Esophagus muscularis mucosa (tissue), 3 donors: ENCODE results near the gene FBXW8.

ENCODE experiments used
- POLR2AphosphoS5 ChIP-seq, 2 donors: sonication (generic); formaldehyde crosslinking; IDR thresholded peaks; one replicate each; pipeline ENCODE4 v1.6.1; 2017; ENCODE audit warnings: antibody characterized with exemption in 2 of 2
- TF ChIP-seq, protein P1 (sequence below), 3 experiments: fragments of 200-600 bp in 2 of 3; fragments of 450-650 bp in 1 of 3; sonication (generic) in 2 of 3; IDR thresholded peaks; one replicate each; pipeline ENCODE4 v1.5.1; 2017 to 2019; ENCODE audit warnings: antibody characterized with exemption in 3 of 3, mild to moderate bottlenecking in 2 of 3, moderate library complexity in 1 of 3

DNA sequence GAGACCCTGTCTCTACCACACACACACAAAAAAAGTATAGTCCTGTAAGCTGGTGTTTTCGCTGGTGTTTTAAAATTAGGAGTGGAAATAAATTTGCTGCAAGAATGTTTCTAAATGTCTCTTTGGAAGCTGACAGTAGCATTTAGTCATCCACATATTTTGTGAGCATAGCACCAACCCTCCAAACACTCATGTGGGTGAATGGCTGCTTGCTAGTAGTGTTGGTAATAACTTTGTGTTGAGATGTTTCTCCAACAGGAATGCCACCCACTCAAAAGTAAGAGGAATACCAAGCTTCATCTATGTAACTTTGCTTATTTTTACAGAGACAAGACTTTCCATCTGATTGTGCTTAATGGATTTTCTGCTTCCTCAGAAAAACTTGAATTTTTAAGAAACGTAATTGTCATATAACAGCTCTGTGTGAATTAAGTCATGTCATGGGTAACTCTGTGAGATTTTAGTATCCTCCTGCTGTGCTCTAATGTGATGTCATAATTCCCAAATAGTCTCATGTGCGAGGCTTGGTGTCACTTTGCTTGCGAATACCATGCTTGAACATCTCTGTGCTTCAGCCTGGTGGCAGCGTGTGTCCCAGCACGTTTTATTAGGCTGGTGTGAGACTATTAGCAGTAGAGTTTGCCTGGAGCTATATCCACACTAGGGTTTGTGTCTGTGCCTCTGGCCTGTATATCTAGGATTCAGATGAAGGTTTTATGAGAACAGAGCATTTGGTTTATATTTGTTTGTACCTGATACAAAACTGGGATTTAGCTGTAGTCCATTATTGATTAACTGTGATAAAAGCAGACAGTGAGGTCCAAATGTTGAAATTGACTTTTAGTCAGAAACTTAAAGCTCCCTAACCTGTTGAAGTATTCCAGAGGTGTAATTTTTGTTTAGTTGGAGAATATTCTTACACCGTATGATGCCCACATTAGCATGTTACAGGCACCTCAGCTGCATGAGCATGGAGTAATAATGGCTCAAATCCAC is 80.5 kb downstream of the FBXW8 start:
- TF ChIP-seq, protein P1, sequence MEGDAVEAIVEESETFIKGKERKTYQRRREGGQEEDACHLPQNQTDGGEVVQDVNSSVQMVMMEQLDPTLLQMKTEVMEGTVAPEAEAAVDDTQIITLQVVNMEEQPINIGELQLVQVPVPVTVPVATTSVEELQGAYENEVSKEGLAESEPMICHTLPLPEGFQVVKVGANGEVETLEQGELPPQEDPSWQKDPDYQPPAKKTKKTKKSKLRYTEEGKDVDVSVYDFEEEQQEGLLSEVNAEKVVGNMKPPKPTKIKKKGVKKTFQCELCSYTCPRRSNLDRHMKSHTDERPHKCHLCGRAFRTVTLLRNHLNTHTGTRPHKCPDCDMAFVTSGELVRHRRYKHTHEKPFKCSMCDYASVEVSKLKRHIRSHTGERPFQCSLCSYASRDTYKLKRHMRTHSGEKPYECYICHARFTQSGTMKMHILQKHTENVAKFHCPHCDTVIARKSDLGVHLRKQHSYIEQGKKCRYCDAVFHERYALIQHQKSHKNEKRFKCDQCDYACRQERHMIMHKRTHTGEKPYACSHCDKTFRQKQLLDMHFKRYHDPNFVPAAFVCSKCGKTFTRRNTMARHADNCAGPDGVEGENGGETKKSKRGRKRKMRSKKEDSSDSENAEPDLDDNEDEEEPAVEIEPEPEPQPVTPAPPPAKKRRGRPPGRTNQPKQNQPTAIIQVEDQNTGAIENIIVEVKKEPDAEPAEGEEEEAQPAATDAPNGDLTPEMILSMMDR (IDR thresholded peaks at IDR 0.05): no peak
- TF ChIP-seq POLR2AphosphoS5 (IDR thresholded peaks at IDR 0.05): no peak
